Adipose tissue (tissue), 3 donors: ENCODE data around the gene CHRM1. TPM values are rescaled to one million over a fixed set of nuclear protein-coding genes. Genes with fewer than 3 reads are reported as not detected.
"Not testable (repeated sequence)": the region's sequence is repeated elsewhere in the genome, so short reads cannot be mapped to it uniquely, and the experiment has no call there.

ENCODE experiments used
- H3K27ac ChIP-seq: one replicate; pipeline ENCODE4 v1.5.1; 2013; ENCODE audit warnings: low read depth, low read length
- WGBS, 3 donors: extraction: QIAGEN DNeasy Blood & Tissue Kit; methylation state at CpG; one replicate each; pipeline ENCODE4 v1.1.7; 2013; 5-methylcytosine and 5-hydroxymethylcytosine counted together
- polyA plus RNA-seq, 3 donors: library from polyadenylated mRNA; stranded (reverse); fragments of 200-250 nt; gene quantifications; one replicate each; pipeline ENCODE4 v1.2.3, GENCODE V29; 2013
- donor health status: healthy with polysubstance abuse.
- donor health status: Bipolar disorder and iron deficiency.
- donor health status: healthy.

Gene CHRM1
- polyA plus RNA-seq, 3 donors = 0.10 TPM; not detected in 2

DNA sequence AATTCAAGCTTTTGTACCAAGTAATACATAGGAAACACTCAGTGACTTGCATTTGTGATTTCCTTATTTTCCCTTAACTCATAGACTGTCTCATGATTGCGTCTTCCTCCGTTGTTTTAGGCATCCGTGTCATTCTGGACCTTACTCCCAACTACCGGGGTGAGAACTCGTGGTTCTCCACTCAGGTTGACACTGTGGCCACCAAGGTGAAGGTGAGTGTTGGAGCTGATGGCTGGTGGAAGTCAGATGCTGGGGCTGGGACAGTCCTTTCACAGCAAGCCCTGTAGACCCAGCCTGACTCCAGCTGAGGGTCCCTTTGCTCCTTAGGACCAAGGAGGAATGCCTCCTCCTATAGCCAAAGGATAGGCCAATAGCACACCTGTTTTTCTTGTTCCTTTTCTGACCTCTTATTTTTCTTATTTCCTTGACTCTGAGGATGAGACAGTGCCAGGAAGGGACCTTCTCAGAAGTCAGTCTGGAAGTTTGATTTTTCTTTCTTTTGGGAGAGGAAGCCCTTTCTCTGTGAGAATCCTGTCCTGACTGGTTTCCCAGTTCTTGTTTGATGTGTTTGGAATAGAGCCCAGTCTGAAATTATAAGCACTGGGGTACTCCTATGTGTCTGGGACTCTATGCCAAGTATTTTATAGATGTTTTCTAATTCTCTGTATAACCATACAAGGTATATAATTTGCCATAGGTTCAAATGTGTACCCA is 38.2 kb downstream of the CHRM1 start:
- no peak overlapping the region for H3K27ac ChIP-seq

GRCh38 chr11:62882431-62882749 is 38.8 kb downstream of the CHRM1 start:
- no peak overlapping the region for H3K27ac ChIP-seq
- WGBS, 3 donors = 25 to 52% (median 44%) methylated on average over 6 of the region's 6 CpGs

More for the DNA sequence above, 38.2 kb downstream of the CHRM1 start:
- WGBS, 3 donors = 51 to 58% (median 58%) methylated on average over 5 of the region's 5 CpGs

- 2 to 7% (median 5%) methylated on average over 20 to 21 of the region's 21 CpGs for WGBS, 3 donors
- peak overlapping the region; percentile 79 for H3K27ac ChIP-seq
These were observed 39.4 kb downstream of the CHRM1 start for GRCh38 chr11:62881579-62882430.

GRCh38 chr11:62880803-62881578 is 40.2 kb downstream of the CHRM1 start, which contains the start of gene SLC3A2:
SLC3A2 (plus strand) TSS chr11:62880896; CDS start chr11:62881024, 128 bp downstream.
- peak within 1 kb of the TSS; percentile 79 for H3K27ac ChIP-seq
- 0% methylated on average over 55 to 69 of the region's 69 CpGs for WGBS, 3 donors

DNA sequence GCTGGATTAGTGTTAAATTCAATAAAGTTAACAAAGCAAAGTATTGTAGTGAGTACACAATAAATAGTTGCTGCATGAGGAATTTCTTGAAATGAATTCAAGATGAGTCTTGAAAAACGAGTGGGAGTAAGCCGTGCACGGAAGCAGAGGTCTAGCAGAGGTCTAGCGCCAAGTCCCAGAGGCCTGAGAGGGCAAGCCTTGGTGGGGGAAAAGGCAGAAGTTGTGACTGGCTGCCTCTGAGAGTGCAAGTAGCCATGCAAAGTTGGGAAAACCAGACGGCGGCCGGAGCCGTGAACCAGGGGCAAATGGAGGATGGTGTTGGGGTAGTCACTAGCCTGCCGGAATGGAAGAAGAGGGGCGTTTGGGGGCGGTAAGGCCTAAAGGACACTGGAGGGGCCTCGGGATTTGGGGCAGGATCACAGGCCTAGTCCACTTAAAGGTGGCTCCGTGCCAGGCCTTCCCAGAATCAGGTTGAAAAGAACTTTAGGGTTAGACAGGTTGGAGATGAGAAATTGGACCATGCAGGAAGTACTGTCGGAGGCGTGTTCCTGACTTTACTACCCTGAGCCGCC is 40.8 kb downstream of the CHRM1 start:
- 0 to 1% (median 0%) methylated on average over 15 to 16 of the region's 16 CpGs for WGBS, 3 donors

DNA sequence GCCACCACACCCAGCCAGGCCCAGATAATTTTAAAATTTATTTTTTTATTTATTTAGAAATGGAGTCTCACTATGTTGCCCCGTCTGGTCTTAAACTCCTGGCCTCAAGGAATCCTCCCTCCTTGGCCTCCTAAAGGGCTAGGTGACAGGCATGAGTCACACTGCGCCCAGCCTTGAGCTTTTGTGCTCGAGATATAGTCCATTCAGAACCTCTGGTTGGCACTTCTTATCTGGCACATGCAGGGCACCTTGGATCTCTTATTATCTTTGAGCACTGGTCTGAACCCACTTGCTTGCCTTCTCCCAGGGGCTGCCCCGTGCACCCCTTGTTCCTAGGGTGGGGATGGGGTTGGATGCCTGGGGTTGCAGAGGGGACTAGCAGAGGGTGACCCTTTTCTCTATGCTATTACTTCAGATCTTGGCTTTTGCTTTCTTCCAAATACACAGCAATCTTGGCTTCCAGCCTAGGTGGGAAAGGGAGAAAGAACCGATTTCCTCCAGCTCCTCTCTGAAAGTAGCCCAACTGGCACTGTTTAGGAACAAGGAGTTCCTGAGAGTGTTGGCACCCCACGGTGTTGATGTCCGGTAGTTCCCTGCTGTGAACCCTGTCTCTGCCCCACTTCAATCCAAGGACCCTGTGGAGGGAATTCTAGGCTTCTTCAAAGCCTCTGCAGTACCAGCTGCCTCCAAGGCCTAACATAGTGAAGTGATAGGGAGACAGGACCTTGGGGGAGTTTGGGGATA is 41.8 kb downstream of the CHRM1 start:
- WGBS, 3 donors = 39 to 58% (median 51%) methylated on average over 7 of the region's 7 CpGs
- H3K27ac ChIP-seq = peak overlapping the region; percentile 19

More for the DNA sequence above, 40.8 kb downstream of the CHRM1 start:
- H3K27ac ChIP-seq = peak overlapping the region; percentile 79

DNA sequence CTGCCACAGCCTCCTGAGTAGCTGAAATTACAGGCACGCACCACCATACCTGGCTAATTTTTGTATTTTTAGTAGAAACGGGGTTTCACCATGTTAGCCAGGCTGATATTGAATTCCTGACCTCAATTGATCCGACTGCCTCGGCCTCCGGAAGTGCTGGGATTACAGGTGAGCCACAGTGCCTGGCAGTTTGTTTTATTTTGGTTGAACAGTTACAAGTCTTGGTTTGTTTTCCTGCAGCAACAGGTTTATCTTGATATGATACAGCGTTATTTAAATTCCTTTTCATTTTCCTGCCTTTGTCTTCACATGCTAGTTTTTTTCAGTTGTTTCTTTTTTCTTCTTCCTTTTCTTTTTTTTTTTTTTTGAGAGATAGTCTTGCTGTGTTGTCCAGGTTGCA is 44.5 kb downstream of the CHRM1 start:
- WGBS, 3 donors = 30 to 92% (median 90%) methylated on average over 6 of the region's 6 CpGs
- no peak overlapping the region for H3K27ac ChIP-seq

DNA sequence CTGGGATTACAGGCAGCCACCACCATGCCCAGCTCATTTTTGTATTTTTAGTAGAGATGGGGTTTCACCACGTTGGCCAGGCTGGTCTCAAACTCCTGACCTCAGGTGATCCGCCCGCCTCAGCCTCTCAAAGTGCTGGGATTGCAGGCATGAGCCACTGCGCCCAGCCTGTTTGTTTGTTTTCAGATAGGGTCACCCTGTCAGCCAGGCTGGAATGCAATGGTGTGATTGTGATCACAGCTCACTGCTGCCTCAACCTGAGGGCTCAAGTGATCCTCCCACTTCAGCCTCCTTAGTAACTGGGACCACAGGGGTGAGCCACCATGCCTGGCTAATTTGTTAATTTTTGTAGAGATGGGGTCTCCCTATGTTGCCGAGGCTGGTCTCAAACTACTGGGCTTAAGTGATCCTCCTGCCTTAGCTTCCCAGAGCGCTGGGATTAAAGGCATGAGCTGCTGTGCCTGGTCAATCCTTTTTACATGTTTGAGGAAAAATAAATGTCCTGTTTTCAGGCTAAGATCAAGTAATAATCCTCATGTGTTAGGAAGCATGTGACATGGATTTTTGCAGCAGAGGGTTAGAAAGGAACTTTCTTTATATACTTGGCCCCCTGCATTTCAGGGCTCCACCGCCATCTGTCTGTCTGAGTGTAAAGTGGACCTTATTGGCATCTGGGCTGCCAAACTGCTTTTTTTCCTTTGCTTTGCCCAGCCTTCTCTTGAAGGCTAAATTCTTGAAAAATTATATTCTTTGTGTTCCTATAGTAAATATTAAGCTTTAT is 45.3 kb downstream of the CHRM1 start:
- 61 to 93% (median 90%) methylated on average over 7 of the region's 7 CpGs for WGBS, 3 donors
- no peak overlapping the region for H3K27ac ChIP-seq

DNA sequence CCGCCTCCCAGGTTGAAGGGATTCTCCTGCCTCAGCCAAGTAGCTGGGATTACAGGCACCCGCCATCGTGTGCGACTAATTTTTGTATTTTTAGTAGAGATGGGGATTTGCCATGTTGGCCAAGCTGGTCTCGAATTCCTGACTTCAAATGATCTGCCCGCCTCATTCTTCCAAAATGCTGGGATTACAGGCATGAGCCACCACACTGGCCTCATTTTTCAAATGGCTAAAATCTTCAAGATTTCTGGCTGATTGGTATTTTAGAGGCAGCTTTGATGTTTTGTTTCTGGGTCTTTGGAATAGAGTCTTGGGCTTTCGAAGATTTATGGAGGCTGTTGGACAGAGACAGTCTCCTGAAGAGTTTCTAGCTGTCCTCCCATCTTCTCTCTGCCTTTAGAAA is 46.3 kb downstream of the CHRM1 start:
- H3K27ac ChIP-seq = no peak overlapping the region
- WGBS, 3 donors = 95 to 96% (median 95%) methylated on average over 7 of the region's 7 CpGs

DNA sequence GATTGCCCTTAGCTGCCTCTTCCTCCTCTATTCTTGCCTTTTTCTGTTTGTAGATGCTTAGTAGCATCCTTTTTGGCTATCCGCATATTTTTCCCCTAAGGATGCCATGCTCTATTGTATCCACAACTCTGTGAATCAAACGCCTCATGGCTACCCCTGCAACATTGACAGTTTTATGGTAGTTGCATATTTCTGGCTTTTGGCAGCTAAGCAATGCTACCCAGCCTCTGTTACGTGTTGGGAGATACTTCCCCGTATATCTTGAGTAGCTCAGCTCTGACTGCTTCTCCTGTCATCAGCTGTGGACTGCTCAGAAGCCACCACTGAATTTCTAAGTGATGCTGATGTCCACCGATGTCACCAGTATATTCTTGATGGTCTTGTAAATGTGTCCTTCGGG is 55.5 kb downstream of the CHRM1 start:
- H3K27ac ChIP-seq = no peak overlapping the region
- WGBS, 3 donors = 68 to 79% (median 76%) methylated on average over 6 of the region's 6 CpGs

DNA sequence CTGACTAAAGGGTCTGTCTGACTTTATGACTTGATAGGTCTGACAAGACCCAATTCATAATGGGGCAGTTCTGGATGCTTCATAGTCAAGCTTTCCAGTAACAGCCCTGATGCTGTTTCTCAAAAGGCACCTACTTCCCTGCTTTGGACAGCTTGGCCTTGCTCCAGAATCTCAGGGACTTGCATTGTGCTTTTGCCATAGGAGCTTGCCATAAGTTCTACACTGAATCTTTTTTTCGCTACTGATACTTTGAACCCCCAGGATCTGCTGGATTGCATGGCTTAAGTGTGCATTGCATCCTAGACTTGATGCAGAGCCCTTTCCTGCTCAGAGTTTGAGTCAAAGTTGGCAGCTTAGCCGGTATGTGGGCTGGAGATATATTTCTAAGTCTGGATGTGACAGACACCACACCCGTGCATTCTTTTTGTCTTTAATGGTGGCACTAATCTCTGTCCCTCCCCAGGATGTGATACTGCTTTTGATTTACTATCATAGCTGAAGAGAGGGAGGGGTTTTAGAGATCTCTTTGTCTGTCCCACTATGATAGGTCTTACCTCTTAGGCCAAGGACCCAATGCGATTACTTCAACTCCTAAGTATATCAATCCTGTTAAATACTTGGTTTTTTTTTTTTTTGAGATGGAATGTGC is 57.4 kb downstream of the CHRM1 start:
- 70 to 72% (median 70%) methylated on average over 4 of the region's 4 CpGs for WGBS, 3 donors
- no peak overlapping the region for H3K27ac ChIP-seq

DNA sequence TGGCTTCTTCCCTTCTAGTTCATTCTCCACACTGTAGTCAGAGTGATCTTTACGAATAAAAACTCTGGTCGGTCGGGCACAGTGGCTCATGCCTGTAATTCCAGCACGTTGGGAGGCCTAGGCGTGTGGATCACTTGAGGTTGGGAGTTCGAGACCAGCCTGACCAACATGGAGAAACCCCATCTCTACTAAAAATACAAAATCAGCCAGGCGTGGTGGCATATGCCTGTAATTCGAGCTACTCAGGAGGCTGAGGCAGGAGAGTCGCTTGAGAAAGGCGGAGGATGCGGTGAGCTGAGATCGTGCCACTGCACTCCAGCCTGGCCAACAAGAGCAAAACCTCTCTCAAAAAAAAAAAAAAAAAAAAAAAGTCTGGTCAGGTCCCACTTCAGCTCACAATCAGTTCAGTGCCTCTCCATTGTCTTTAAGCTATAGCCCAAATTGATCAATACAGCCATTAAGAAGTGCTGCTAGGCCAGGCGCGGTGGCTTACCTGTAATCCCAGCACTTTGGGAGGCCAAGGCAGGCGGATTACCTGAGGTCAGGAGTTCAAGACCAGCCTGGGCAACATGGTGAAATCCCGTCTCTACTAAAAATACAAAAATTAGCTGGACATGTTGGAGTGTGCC is 59.5 kb downstream of the CHRM1 start:
- 92 to 94% (median 92%) methylated on average over 16 of the region's 16 CpGs for WGBS, 3 donors
- not testable (repeated sequence) for H3K27ac ChIP-seq

DNA sequence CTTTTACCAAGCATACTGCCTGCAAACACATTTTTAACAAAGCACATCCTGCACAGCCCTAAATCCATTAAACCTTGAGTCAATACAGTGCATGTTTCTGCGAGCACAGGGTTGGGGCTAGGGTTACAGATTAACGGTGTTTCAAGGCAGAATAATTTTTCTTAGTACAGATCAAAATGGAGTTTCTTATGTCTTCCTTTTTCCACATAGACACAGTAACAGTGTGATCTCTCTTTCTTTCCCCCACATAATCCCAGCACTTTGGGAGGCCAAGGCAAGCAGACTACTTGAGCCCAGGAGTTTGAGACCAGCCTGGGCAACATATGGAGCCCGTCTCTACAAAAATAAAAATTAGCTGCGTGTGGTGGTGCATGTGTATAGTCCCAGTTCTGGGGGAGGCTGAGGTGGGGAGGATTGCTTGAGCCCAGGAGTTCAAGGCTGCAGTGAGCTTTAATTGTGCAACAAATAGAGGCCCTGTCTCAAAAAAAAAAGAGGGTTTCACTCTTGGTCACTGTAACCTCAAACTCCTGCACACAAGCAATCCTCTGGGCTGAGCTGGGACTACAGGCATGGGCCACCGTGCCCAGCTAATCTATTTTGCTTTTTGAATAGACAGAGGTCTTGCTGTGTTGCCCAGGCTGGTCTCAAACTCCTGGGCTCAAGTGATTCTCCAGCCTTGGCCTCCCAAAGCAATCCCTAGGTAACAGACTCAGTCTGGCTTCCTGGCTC is 60.2 kb downstream of the CHRM1 start:
- WGBS, 3 donors = 58 to 82% (median 66%) methylated on average over 5 of the region's 5 CpGs
- no peak overlapping the region for H3K27ac ChIP-seq

DNA sequence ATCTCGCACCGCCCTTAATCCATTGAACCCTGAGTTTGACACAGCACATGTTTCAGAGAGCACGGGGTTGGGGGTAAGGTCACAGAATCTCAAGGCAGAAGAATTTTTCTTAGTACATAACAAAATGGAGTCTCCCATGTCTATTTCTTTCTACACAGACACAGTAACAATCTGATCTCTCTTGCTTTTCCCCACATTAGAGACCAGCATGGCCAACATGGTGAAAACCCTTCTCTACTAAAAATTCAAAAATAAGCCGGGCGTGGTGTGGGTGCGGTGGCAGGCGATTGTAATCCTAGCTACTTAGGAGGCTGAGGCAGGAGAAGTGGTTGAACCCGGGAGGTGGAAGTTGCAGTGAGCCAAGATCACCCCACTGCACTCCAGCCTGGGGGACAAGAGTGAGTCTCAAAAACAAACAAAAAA is 61.9 kb downstream of the CHRM1 start:
- not testable (repeated sequence) for H3K27ac ChIP-seq
- 85 to 90% (median 88%) methylated on average over 8 of the region's 8 CpGs for WGBS, 3 donors
